ENCODE data around the gene PRPF40B.

Gene PRPF40B

DNA sequence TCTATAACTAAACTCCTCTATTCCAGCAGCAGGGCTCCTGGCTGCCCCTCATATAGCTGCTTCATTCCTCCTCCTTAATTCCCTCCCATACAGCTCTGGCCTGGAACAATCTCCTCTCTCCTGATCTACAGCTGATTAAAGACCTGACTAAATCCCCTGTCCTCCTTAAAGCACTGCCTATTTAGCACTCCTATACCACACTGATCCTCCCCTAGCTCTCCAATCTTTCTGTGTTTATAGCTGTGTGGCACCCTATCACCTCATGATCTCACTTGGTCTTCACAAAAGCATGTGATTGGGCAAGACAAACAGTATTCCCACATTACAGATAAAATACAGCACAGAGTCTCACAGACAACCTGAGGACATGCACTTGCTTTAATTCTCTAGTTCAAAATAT, 66.4 kb downstream of the PRPF40B start:
- no peak for DNase-seq

DNA sequence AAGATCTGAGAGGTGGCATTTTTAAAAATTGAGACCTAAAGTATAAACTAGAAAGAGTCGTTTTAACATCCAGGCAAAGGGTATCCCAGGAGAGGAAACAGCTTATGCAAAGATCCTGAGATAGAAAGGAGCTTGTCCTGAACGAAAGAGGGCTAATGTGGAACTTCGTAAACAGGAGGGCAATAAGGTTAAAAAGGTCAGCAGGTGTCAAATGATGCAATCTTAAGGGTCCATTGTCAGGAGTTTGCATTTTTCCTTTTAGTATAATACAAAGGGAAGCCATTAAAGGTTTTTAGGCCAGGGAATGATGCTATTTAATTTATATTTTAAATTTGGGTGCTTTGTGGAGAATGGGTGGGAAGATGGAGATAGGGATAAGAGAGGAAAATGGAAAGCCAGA, 69.5 kb downstream of the PRPF40B start:
- no peak for DNase-seq

DNA sequence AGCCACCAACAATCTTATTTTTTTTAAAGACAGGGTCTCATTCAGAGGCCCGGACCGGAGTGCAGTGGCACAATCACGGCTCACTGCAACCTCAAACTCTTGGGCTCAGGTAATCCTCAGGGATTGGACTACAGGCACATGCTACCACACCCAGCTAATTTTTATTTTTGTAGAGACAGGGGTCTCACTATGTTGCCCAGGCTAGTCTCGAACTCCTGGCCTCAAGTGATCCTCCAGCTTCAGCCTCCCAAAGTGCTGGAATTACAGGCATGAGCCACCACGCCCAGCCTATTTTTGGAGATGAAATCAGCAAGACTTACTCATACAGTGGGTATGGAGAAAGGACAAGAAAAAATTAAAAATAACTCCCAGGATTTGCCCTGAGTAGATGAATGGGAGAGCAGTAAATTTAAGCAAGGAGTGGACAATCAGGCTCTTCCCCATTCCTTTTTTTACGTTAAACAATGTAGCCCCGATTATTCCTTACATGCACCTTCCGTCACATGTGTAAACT, 70.6 kb downstream of the PRPF40B start:
- no peak for DNase-seq
